Caco-2 (cell line): ENCODE results near the gene PRCC. TPM values are rescaled to one million over a fixed set of nuclear protein-coding genes. Genes with fewer than 3 reads are reported as not detected.

Source experiments
- BruUV-seq: library from RNA; stranded (reverse); fragments of 400-500 nt; replicated peaks from 2 replicates; lab custom pipeline; 2021; lab: Mats Ljungman, UMichigan
- CTCF ChIA-PET: fragments of 300-600 bp; sonication (Branson Sonifier 250); formaldehyde crosslinking; loops from one replicate; lab custom pipeline; 2022; ENCODE audit warnings: antibody characterized with exemption; lab: Charles Lee
- POLR2A ChIA-PET: fragments of 300-600 bp; sonication (Branson Sonifier 250); formaldehyde crosslinking; loops from one replicate; lab custom pipeline; 2022; ENCODE audit warnings: antibody characterized with exemption; lab: Charles Lee
- DNase-seq, 2 experiments: peaks; one replicate each; pipeline versions ENCODE4 v3.0.0 to v3.0.0-alpha.2; 2020 to 2022
- H3K27me3 ChIP-seq: replicated peaks from 2 replicates; pipeline ENCODE4 v1.6.0; 2011; ENCODE audit warnings: low read length; ENCODE audit not compliant: control insufficient read depth, insufficient read depth
- H3K36me3 ChIP-seq: 2 replicates; pipeline ENCODE4 v1.5.1; 2011; ENCODE audit warnings: low read length; ENCODE audit not compliant: control insufficient read depth, insufficient read depth
- H3K4me1 ChIP-seq: fragments of 250-450 bp; sonication (Bioruptor Pico); 2 replicates; pipeline ENCODE4 v1.5.1; 2020; ENCODE audit warnings: mild to moderate bottlenecking
- H3K4me3 ChIP-seq: 2 replicates; pipeline ENCODE4 v1.5.1; 2011; ENCODE audit warnings: low read depth, mild to moderate bottlenecking, control low read depth, low read length
- H3K9me3 ChIP-seq: fragments of 250-450 bp; sonication (Bioruptor Pico); 2 replicates; pipeline ENCODE4 v1.5.1; 2020; ENCODE audit warnings: mild to moderate bottlenecking, moderate library complexity
- H3K27ac Mint-ChIP-seq: one replicate; pipeline ENCODE4 v1.8.0; 2022; ENCODE audit warnings: mixed read lengths; ENCODE audit not compliant: unreplicated experiment
- H3K27me3 Mint-ChIP-seq: one replicate; pipeline ENCODE4 v1.8.0; 2022; ENCODE audit warnings: mixed read lengths; ENCODE audit not compliant: insufficient read depth, unreplicated experiment
- H3K36me3 Mint-ChIP-seq: one replicate; pipeline ENCODE4 v1.8.0; 2022; ENCODE audit warnings: mild to moderate bottlenecking, mixed read lengths; ENCODE audit not compliant: insufficient read depth, unreplicated experiment
- H3K4me1 Mint-ChIP-seq: one replicate; pipeline ENCODE4 v1.8.0; 2022; ENCODE audit warnings: low read depth, mixed read lengths; ENCODE audit not compliant: unreplicated experiment
- H3K4me3 Mint-ChIP-seq: one replicate; pipeline ENCODE4 v1.8.0; 2022; ENCODE audit warnings: mild to moderate bottlenecking, moderate library complexity, mixed read lengths; ENCODE audit not compliant: unreplicated experiment
- H3K9me3 Mint-ChIP-seq: one replicate; pipeline ENCODE4 v1.8.0; 2022; ENCODE audit warnings: mixed read lengths; ENCODE audit not compliant: unreplicated experiment
- intact Hi-C: fragments of 100-400 bp; cut with micrococcal nuclease; formaldehyde crosslinking; loops from one replicate; pipeline ENCODE4 v1.10.0; 2022; ENCODE audit not compliant: unreplicated experiment
- total RNA-seq: library from RNA; stranded (reverse); gene quantifications from 2 replicates; pipeline ENCODE4 v1.2.3, GENCODE V29; 2022
- TF ChIP-seq, protein P1 (sequence below), 2 experiments: fragments of 200-600 bp in 1 of 2; IDR thresholded peaks; 1 replicate in 1 of 2; 2 replicates in 1 of 2; pipeline versions ENCODE4 v1.5.1 to v1.8.0; 2011 to 2022; ENCODE audit warnings: antibody characterized with exemption in 1 of 2, control low read depth in 1 of 2, inconsistent platforms in 1 of 2, low read depth in 1 of 2, low read length in 1 of 2, mild to moderate bottlenecking in 1 of 2, moderate library complexity in 1 of 2; ENCODE audit not compliant: insufficient read depth in 1 of 2, severe bottlenecking in 1 of 2, unreplicated experiment in 1 of 2

PRCC gene
- total RNA-seq, 1 experiment from 2014 or later, result 101 TPM

DNA sequence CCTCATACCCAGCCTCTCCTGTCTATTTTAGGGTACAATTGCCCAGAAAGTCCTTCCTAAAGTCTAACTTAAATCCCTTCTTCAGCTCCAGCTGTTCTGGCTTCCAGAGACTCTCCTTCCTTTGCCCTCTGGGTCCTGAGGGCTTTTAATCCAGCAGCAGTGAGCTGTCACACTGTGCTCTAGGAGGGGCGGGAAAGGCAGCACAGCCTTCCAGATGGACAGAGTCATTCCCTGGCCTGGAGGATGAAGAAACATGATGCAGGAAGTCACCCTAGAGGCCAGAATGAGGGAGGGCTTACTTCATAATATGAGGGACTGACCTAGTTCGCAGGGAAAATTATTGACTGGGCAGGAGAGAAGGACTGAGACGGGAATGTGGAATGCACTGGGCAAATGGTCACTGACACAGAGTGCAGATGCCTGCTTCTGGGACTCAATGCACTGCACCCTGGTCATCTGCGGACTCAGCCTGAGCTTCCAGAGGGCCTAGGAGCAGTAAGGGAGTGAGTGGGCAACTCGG, 48.0 kb downstream of the PRCC start:
- CTCF ChIA-PET, result interaction anchor here (0.7 to 2.0 kb wide), 2 partner anchors 42 to 45 kb away, joined by 3 to 35 read pairs; partner anchors contain the start of gene NTRK1
- TF ChIP-seq, protein P1, sequence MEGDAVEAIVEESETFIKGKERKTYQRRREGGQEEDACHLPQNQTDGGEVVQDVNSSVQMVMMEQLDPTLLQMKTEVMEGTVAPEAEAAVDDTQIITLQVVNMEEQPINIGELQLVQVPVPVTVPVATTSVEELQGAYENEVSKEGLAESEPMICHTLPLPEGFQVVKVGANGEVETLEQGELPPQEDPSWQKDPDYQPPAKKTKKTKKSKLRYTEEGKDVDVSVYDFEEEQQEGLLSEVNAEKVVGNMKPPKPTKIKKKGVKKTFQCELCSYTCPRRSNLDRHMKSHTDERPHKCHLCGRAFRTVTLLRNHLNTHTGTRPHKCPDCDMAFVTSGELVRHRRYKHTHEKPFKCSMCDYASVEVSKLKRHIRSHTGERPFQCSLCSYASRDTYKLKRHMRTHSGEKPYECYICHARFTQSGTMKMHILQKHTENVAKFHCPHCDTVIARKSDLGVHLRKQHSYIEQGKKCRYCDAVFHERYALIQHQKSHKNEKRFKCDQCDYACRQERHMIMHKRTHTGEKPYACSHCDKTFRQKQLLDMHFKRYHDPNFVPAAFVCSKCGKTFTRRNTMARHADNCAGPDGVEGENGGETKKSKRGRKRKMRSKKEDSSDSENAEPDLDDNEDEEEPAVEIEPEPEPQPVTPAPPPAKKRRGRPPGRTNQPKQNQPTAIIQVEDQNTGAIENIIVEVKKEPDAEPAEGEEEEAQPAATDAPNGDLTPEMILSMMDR (IDR thresholded peaks at IDR 0.05; ENCODE audit: insufficient read depth in 1 of 2, low read depth in 1 of 2, low read length in 1 of 2, severe bottlenecking in 1 of 2, unreplicated experiment in 1 of 2), result no peak
- no peak overlapping the region for H3K4me3 ChIP-seq
- Mint-ChIP-seq H3K36me3 (no peaks in the 10 kb centered on the region), H3K4me3 (peak overlapping the region; percentile 39), H3K9me3 (no peaks in the 10 kb centered on the region), H3K27me3 (no peaks in the 10 kb centered on the region), H3K4me1 (no peaks in the 10 kb centered on the region), H3K27ac (no peak overlapping the region)
- H3K4me1 ChIP-seq, result peaks cover 11% of the 10 kb centered on the region; the same call in 1 of the 2 replicates
- no peaks in the 10 kb centered on the region for H3K27me3 ChIP-seq
- intact Hi-C loops, result loop anchor here (2.0 kb wide), 2 partner anchors 19 to 43 kb away; partner anchors contain the start of gene INSRR
- H3K9me3 ChIP-seq, result no peaks in the 10 kb centered on the region
- H3K36me3 ChIP-seq, result no peaks in the 10 kb centered on the region
- BruUV-seq, result no TSS peak
- DNase-seq, result no peak
- POLR2A ChIA-PET, result no interaction called here

GRCh38 chr1:156815961-156816422, 48.7 kb downstream of the PRCC start:
- Histone ChIP-seq H3K27me3 (no peaks in the 10 kb centered on the region), H3K4me1 (peaks cover 11% of the 10 kb centered on the region; the same call in 1 of the 2 replicates), H3K9me3 (no peaks in the 10 kb centered on the region), H3K4me3 (no peak overlapping the region), H3K36me3 (no peaks in the 10 kb centered on the region)
- POLR2A ChIA-PET, result no interaction called here
- Mint-ChIP-seq H3K36me3 (no peaks in the 10 kb centered on the region), H3K27ac (no peak overlapping the region), H3K4me3 (no peak overlapping the region), H3K9me3 (no peaks in the 10 kb centered on the region), H3K27me3 (no peaks in the 10 kb centered on the region), H3K4me1 (no peaks in the 10 kb centered on the region)
- TF ChIP-seq, protein P1 (IDR thresholded peaks at IDR 0.05; ENCODE audit: insufficient read depth in 1 of 2, low read depth in 1 of 2, low read length in 1 of 2, severe bottlenecking in 1 of 2, unreplicated experiment in 1 of 2), result no peak
- no TSS peak for BruUV-seq
- intact Hi-C loops, result loop anchor here (2.0 kb wide), 2 partner anchors 19 to 43 kb away; partner anchors contain the start of gene INSRR
- DNase-seq, result no peak
- CTCF ChIA-PET, result interaction anchor here (0.7 kb wide), 1 partner anchor 42 kb away, joined by 3 read pairs; no protein-coding TSS in a partner anchor

DNA sequence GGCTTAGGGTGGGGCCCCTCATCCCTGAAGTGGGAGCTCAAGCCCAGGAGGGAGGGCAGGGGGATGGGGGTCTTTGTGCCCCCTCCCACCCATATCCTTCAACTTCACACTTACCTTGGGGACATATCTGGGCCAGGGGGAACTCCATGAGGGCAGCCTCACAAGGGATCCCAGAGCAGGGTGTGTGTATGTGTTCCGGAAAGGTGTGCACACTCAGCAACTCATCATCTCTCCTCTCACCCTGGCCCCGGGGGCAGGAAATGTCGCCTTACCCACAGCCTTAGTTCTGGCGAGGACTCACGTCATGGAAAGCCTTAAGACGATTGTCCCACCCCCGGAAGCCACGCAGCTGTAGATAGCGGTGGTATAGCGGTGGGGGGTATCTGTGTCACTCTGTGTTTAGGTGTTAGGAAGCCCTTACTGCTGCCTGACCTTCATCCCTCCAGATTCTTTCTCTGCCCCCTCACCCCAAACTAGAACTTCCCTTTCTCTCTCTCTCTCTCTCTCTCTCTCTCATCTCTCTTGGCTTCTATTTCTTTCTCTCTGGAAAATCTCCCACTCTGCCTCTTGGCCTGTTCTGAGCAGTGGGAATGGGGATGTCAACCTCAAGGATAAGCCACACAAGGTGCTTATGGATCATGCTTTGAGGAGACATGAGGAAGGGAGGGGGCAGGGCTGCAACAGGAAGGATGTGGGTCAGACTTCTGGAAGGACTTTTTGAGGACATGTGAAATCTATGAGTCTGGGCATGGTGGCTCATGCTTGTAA, 49.4 kb downstream of the PRCC start, which contains the start of gene SH2D2A:
SH2D2A (minus strand) TSS at position 288 of the 768 bp plus-strand sequence; CDS start at position 148, 140 bp downstream.
- Histone ChIP-seq H3K4me3 (no peak within 1 kb of the TSS), H3K9me3 (no peaks in the 10 kb centered on the region), H3K27me3 (no peaks in the 10 kb centered on the region), H3K4me1 (peaks cover 11% of the 10 kb centered on the region; the same call in 1 of the 2 replicates), H3K36me3 (no peaks in the 10 kb centered on the region)
- no peak for DNase-seq
- Mint-ChIP-seq H3K27ac (no peak within 1 kb of the TSS), H3K4me1 (no peaks in the 10 kb centered on the region), H3K9me3 (no peaks in the 10 kb centered on the region), H3K27me3 (peaks cover 5% of the 10 kb centered on the region), H3K36me3 (no peaks in the 10 kb centered on the region), H3K4me3 (no peak within 1 kb of the TSS)
- CTCF ChIA-PET, result no interaction called here
- POLR2A ChIA-PET, result interaction anchor here (0.5 kb wide), 1 partner anchor 113 kb away, joined by 5 read pairs; no protein-coding TSS in a partner anchor
- intact Hi-C loops, result no loop called here
- TF ChIP-seq, protein P1 (IDR thresholded peaks at IDR 0.05; ENCODE audit: insufficient read depth in 1 of 2, low read depth in 1 of 2, low read length in 1 of 2, severe bottlenecking in 1 of 2, unreplicated experiment in 1 of 2), result no peak
- no TSS peak for BruUV-seq
